GM23248 (cell line): Measurements from ENCODE around the gene HAND2. TPM values are rescaled to one million over a fixed set of nuclear protein-coding genes. Genes with fewer than 3 reads are reported as not detected.
A peak's percentile ranks its signal among the peaks of the same experiment; 100 is the strongest.

Experiments
- DNase-seq: peaks from one replicate; pipeline ENCODE4 v3.0.0-alpha.2; 2015
- H2AFZ ChIP-seq: fragments of 200-600 bp; sonication (generic); 2 replicates; pipeline ENCODE4 v1.6.1; 2016; ENCODE audit warnings: antibody characterized with exemption
- H3F3A ChIP-seq: fragments of 200-600 bp; sonication (generic); 2 replicates; pipeline ENCODE4 v1.6.1; 2016; ENCODE audit warnings: mild to moderate bottlenecking, antibody characterized with exemption, mixed run types; ENCODE audit not compliant: insufficient read depth
- H3K27ac ChIP-seq: fragments of 200-600 bp; sonication (generic); 2 replicates; pipeline ENCODE4 v1.5.1; 2016; ENCODE audit warnings: mild to moderate bottlenecking
- H3K27me3 ChIP-seq: fragments of 200-600 bp; sonication (generic); replicated peaks from 2 replicates; pipeline ENCODE4 v1.6.1; 2016; ENCODE audit warnings: mild to moderate bottlenecking; ENCODE audit not compliant: insufficient read depth
- H3K36me3 ChIP-seq: fragments of 200-600 bp; sonication (generic); 2 replicates; pipeline ENCODE4 v1.6.1; 2016; ENCODE audit warnings: low read depth, mild to moderate bottlenecking
- H3K4me1 ChIP-seq: fragments of 200-600 bp; sonication (generic); 2 replicates; pipeline ENCODE4 v1.6.1; 2016; ENCODE audit warnings: mild to moderate bottlenecking; ENCODE audit not compliant: insufficient read depth
- H3K4me2 ChIP-seq: fragments of 200-600 bp; sonication (generic); one replicate; pipeline ENCODE4 v1.6.1; 2016; ENCODE audit warnings: mild to moderate bottlenecking; ENCODE audit not compliant: unreplicated experiment
- H3K4me3 ChIP-seq: fragments of 200-600 bp; sonication (generic); 2 replicates; pipeline ENCODE4 v1.5.1; 2016; ENCODE audit warnings: mild to moderate bottlenecking
- H3K79me2 ChIP-seq: fragments of 200-600 bp; sonication (generic); 2 replicates; pipeline ENCODE4 v1.6.1; 2016; ENCODE audit warnings: mild to moderate bottlenecking; ENCODE audit not compliant: insufficient read depth
- H3K9ac ChIP-seq: fragments of 200-600 bp; sonication (generic); 2 replicates; pipeline ENCODE4 v1.6.1; 2016; ENCODE audit warnings: mild to moderate bottlenecking
- H3K9me2 ChIP-seq: fragments of 200-600 bp; sonication (generic); 2 replicates; pipeline ENCODE4 v1.6.1; 2016; ENCODE audit warnings: mixed run types, mild to moderate bottlenecking, moderate library complexity; ENCODE audit not compliant: insufficient read depth
- H3K9me3 ChIP-seq: fragments of 200-600 bp; sonication (generic); one replicate; pipeline ENCODE4 v1.6.1; 2017; ENCODE audit warnings: low read depth
- H4K20me1 ChIP-seq: fragments of 200-600 bp; sonication (generic); 2 replicates; pipeline ENCODE4 v1.6.0; 2016; ENCODE audit not compliant: insufficient read depth
- EZH2 ChIP-seq: fragments of 200-600 bp; sonication (generic); IDR thresholded peaks from 2 replicates; pipeline ENCODE4 v1.6.1; 2018; ENCODE audit warnings: antibody characterized with exemption, mild to moderate bottlenecking; ENCODE audit not compliant: insufficient read depth, poor library complexity, severe bottlenecking
- EZH2phosphoT487 ChIP-seq: fragments of 200-600 bp; sonication (generic); IDR thresholded peaks from 2 replicates; pipeline ENCODE4 v1.6.1; 2018; ENCODE audit warnings: antibody characterized with exemption, moderate library complexity, mild to moderate bottlenecking, low read depth; ENCODE audit not compliant: insufficient read depth
- whole genome bisulfite sequencing, 2 experiments: methylation state at CpG; one replicate each; pipeline ENCODE4 v1.1.6; 2015 to 2017; ENCODE audit warnings: low lambda C conversion rate in 2 of 2, low coverage in 1 of 2; ENCODE audit errors: missing lambda C conversion rate in 2 of 2; 5-methylcytosine and 5-hydroxymethylcytosine counted together
- in situ Hi-C: fragments of 300-500 bp; cut with MboI; formaldehyde crosslinking; loops from 2 replicates; pipeline ENCODE4 v1.15.0; 2020
- polyA plus RNA-seq: library from polyadenylated mRNA; unstranded; fragments of >200 nt; fragmentation: Nextera tagmentation; extraction: Ambion mirVana; gene quantifications from 2 replicates; pipeline ENCODE4 v1.2.1, GENCODE V29; 2016
- total RNA-seq: library from RNA; depleted of rRNA; stranded (reverse); fragments of >200 nt; shearing (Covaris generic); gene quantifications from 2 replicates; pipeline ENCODE4 v1.2.3, GENCODE V29; 2014

Gene HAND2
- total and polyA plus RNA-seq, 2 experiments from 2014 or later: 11.2 to 19.3 TPM

DNA sequence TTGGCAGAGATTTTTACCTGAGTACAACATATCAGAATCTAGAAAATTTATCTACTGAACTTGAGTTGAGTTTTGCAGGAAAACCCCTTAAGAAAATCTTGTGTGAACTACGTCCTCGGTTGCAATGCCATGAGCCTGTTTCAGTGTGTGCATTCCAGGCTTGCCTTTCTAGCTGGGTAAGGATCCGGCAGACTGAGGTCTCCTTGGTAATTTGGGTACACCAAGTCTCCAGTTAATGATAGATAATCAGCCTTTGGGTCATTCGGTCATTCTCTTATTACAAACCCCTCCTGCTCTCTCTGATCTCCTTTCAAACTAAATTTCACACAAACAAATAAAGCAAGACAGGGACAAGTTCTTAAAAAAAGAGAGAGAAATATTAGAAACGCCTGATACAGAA lies 5.9 kb upstream of the HAND2 start:
- H3K9me3 ChIP-seq: no peaks in the 10 kb centered on the region
- H3K9me2 ChIP-seq: no peaks in the 10 kb centered on the region
- H3K9ac ChIP-seq: no peak overlapping the region
- peaks cover 26% of the 10 kb centered on the region for H3K4me1 ChIP-seq
- no peak overlapping the region for H3K4me2 ChIP-seq
- DNase-seq: peak; percentile 14
- no peaks in the 10 kb centered on the region for H4K20me1 ChIP-seq
- H3K36me3 ChIP-seq: no peaks in the 10 kb centered on the region
- in situ Hi-C loops: no loop called here
- peaks cover 77% of the 10 kb centered on the region for H3K79me2 ChIP-seq
- no peak overlapping the region for H3K27ac ChIP-seq
- WGBS, 2 experiments: 72 to 82% methylated on average over 5 of the region's 5 CpGs
- TF ChIP-seq EZH2phosphoT487 (no peak), EZH2 (no peak)
- no peaks in the 10 kb centered on the region for H3K27me3 ChIP-seq
- no peak overlapping the region for H2AFZ ChIP-seq
- no peaks in the 10 kb centered on the region for H3F3A ChIP-seq
- no peak overlapping the region for H3K4me3 ChIP-seq

DNA sequence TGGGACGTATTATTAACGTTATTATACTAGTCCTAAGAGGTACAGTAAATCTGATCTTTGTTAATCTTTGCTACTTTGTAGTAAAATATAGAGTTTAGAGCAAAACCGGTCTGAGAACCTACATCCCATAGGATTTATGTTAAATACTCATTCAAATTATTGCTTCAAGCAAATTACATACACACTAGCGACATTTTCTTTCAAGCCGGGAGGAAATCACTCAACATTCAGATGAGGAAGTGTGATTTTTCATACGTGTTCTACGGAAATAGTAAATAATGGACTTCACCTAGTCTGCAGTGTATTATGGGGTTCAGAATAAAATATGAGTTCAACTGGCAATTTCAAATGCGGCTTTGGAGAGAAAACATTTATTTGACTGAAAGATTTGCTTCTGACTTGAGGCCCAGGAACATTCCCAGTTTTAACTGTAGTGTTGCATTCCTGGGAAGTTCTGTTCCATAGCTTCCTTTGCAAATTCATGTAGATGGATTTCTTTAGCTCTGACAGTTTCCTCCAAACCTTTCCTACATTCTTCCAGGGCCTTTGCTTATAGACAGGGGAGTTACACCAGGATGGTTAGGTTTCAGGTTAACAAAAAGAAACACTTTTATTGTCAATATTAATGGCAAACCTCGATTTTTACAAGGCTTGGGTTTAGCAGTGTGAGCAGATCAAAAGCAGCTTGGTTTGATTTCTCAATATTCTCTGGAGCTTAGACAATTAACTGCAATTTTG lies 5.3 kb upstream of the HAND2 start:
- no peaks in the 10 kb centered on the region for H3K9me3 ChIP-seq
- no peaks in the 10 kb centered on the region for H3K27me3 ChIP-seq
- 82 to 85% methylated on average over 9 of the region's 9 CpGs for WGBS, 2 experiments
- no peak for TF ChIP-seq EZH2phosphoT487
- no peak for TF ChIP-seq EZH2
- peaks cover 26% of the 10 kb centered on the region for H3K4me1 ChIP-seq
- in situ Hi-C loops: no loop called here
- H3K27ac ChIP-seq: no peak overlapping the region
- H3K9ac ChIP-seq: no peak overlapping the region
- no peaks in the 10 kb centered on the region for H3K36me3 ChIP-seq
- H3K4me2 ChIP-seq: no peak overlapping the region
- H2AFZ ChIP-seq: no peak overlapping the region
- H3K79me2 ChIP-seq: peaks cover 84% of the 10 kb centered on the region
- H4K20me1 ChIP-seq: no peaks in the 10 kb centered on the region
- H3K4me3 ChIP-seq: no peak overlapping the region
- no peaks in the 10 kb centered on the region for H3F3A ChIP-seq
- no peak for DNase-seq
- no peaks in the 10 kb centered on the region for H3K9me2 ChIP-seq

DNA sequence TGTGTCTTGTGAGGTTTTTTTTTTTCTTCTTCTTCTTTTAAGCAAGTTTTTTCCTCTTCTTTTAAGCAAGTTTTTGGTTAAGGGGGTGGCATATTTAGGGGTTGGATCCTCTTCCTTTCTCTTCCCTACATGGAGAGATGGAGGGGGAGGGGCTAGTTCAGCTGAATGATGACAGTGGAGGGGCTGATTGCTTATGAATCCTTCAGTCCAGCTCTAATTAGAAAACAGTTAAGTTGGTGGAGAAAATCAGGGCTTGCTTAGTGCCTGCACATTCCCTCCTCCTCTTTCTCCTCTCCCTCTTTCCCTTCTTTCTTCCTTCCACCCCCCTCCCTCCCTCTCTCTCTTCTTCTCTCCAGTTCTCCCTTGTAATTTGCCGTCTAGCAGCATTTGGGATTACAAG lies 4.4 kb upstream of the HAND2 start:
- H3K9ac ChIP-seq: no peak overlapping the region
- in situ Hi-C loops: no loop called here
- no peak overlapping the region for H3K4me2 ChIP-seq
- WGBS, 2 experiments: 40 to 67% methylated on average over 1 of the region's 1 CpG
- H3K79me2 ChIP-seq: peaks cover 88% of the 10 kb centered on the region
- TF ChIP-seq EZH2: no peak
- TF ChIP-seq EZH2phosphoT487: no peak
- H3K36me3 ChIP-seq: no peaks in the 10 kb centered on the region
- no peak overlapping the region for H3K27ac ChIP-seq
- H3K9me2 ChIP-seq: no peaks in the 10 kb centered on the region
- peak; percentile 26 for DNase-seq
- H3F3A ChIP-seq: no peaks in the 10 kb centered on the region
- H4K20me1 ChIP-seq: no peaks in the 10 kb centered on the region
- H3K4me1 ChIP-seq: peaks cover 25% of the 10 kb centered on the region
- H2AFZ ChIP-seq: no peak overlapping the region
- no peaks in the 10 kb centered on the region for H3K9me3 ChIP-seq
- no peak overlapping the region for H3K4me3 ChIP-seq
- no peaks in the 10 kb centered on the region for H3K27me3 ChIP-seq

DNA sequence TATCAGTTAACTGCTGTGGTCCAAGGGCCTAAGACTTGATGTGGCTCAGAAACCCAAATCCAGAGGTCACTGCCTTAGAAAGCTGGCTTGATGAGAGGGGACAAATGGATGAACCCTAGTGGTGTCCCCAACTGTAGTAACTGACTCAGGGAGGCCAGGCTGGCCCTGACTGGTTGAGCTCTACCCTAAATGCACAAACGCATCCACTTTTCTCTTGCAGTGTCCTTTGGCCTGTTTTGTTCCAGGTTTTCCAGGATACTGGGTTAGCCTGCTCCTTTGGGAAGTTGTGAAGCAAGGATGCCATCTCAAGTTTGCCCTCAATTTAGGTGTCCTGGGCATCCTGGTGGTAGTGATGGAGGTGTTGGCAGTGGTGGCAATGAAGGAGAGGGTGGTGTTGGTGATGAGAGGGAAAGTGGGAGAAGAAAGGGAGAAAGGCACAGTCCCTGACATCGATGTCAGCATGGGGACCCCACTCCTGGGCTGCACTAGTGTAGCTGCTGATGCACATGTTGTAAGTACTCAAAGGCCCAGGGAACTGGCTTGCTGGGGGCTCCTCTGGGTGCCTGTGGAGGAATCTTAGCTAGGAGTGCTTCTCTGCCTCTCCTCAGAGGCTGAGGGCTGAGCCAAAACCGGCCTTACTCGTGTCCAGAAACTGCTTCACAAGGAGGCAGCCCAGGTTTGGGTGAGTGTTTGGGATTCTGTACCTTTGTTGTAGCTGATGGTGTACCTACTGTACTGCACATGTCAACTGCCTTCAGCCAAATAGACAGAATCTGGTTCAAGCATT lies 2.9 kb upstream of the HAND2 start:
- no peaks in the 10 kb centered on the region for H3K9me2 ChIP-seq
- no peak overlapping the region for H3K4me3 ChIP-seq
- H3K27ac ChIP-seq: no peak overlapping the region
- TF ChIP-seq EZH2: no peak
- no peaks in the 10 kb centered on the region for H3K27me3 ChIP-seq
- no peaks in the 10 kb centered on the region for H4K20me1 ChIP-seq
- DNase-seq: no peak
- H2AFZ ChIP-seq: no peak overlapping the region; the same call in 1 of the 2 replicates
- peaks cover 16% of the 10 kb centered on the region for H3K4me1 ChIP-seq
- 0 out of 2 replicates have a peak overlapping the region, but pooled peaks have one; percentile 98 for H3K9ac ChIP-seq
- WGBS, 2 experiments: 56 to 69% methylated on average over 4 of the region's 4 CpGs
- in situ Hi-C loops: no loop called here
- H3K9me3 ChIP-seq: no peaks in the 10 kb centered on the region
- H3K4me2 ChIP-seq: no peak overlapping the region
- H3K79me2 ChIP-seq: peaks cover 91% of the 10 kb centered on the region
- H3K36me3 ChIP-seq: no peaks in the 10 kb centered on the region
- no peaks in the 10 kb centered on the region for H3F3A ChIP-seq
